Panc1 (cell line): Measurements from ENCODE around the gene PPM1H.
"Not testable (repeated sequence)": the region's sequence is repeated elsewhere in the genome, so short reads cannot be mapped to it uniquely, and the experiment has no call there.

Experiments
- CTCF ChIP-seq: fragments of 450-650 bp; IDR thresholded peaks from 2 replicates; pipeline ENCODE4 v1.5.1; 2017; ENCODE audit warnings: mild to moderate bottlenecking
- POLR2AphosphoS5 ChIP-seq: IDR thresholded peaks from 2 replicates; pipeline ENCODE4 v1.6.1; 2012; ENCODE audit warnings: mild to moderate bottlenecking, low read depth, low read length, moderate library complexity
- SIN3A ChIP-seq: IDR thresholded peaks from 2 replicates; pipeline ENCODE4 v1.6.1; 2012; ENCODE audit warnings: low read depth, mild to moderate bottlenecking, low read length, moderate library complexity, borderline replicate concordance; ENCODE audit not compliant: insufficient read depth
- TF ChIP-seq, protein P1 (sequence below), 2 experiments: IDR thresholded peaks; 2 replicates each; pipeline ENCODE4 v1.6.1; 2011 to 2012; ENCODE audit warnings: low read depth in 2 of 2, control low read depth in 1 of 2, low read length in 1 of 2, mild to moderate bottlenecking in 1 of 2, moderate library complexity in 1 of 2; ENCODE audit not compliant: insufficient read depth in 1 of 2

DNA sequence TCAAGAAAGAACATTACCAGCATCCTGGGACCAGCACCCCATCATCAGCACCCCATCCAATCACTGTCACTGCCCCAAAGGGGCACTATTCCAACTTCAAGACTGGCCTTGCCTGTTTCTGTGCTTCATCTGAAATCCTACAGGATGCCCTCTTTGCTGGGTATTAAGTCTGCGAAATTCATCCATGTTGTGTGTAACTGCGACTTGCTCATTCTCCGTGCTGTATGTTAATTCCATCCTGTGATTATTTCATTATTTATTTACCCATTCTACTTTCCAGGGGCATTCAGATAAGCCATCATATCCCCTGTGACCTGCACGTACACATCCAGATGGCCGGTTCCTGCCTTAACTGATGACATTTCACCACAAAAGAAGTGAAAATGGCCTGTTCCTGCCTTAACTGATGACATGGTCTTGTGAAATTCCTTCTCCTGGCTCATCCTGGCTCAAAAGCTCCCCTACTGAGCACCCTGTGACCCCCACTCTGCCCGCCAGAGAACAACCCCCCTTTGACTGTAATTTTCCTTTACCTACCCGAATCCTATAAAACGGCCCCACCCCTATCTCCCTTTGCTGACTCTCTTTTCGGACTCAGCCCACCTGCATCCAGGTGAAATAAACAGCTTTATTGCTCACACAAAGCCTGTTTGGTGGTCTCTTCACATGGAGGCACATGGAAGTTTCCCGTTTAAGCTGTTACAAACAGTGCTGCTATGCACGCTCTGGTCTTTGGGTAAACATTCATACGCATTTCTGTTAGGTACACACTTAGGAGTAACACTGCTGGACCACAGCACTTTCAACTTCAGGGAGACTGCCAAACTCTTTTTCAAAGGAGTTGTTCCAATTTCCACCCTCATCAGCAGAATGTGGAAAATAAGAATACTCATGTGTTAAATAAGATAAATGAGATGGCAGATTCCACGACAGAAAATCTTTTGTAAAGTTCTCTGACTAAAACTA lies 205.1 kb downstream of the PPM1H start:
- not testable (repeated sequence) for TF ChIP-seq CTCF, POLR2AphosphoS5, SIN3A
- TF ChIP-seq, protein P1, sequence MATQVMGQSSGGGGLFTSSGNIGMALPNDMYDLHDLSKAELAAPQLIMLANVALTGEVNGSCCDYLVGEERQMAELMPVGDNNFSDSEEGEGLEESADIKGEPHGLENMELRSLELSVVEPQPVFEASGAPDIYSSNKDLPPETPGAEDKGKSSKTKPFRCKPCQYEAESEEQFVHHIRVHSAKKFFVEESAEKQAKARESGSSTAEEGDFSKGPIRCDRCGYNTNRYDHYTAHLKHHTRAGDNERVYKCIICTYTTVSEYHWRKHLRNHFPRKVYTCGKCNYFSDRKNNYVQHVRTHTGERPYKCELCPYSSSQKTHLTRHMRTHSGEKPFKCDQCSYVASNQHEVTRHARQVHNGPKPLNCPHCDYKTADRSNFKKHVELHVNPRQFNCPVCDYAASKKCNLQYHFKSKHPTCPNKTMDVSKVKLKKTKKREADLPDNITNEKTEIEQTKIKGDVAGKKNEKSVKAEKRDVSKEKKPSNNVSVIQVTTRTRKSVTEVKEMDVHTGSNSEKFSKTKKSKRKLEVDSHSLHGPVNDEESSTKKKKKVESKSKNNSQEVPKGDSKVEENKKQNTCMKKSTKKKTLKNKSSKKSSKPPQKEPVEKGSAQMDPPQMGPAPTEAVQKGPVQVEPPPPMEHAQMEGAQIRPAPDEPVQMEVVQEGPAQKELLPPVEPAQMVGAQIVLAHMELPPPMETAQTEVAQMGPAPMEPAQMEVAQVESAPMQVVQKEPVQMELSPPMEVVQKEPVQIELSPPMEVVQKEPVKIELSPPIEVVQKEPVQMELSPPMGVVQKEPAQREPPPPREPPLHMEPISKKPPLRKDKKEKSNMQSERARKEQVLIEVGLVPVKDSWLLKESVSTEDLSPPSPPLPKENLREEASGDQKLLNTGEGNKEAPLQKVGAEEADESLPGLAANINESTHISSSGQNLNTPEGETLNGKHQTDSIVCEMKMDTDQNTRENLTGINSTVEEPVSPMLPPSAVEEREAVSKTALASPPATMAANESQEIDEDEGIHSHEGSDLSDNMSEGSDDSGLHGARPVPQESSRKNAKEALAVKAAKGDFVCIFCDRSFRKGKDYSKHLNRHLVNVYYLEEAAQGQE (IDR thresholded peaks at IDR 0.05; ENCODE audit: insufficient read depth in 1 of 2, low read depth in 2 of 2, low read length in 1 of 2) = not testable (repeated sequence)
